SW480 (cell line): ENCODE results near the gene MYO3B.
"Not testable (repeated sequence)": the region's sequence is repeated elsewhere in the genome, so short reads cannot be mapped to it uniquely, and the experiment has no call there.

Experiments
- DNase-seq: peaks from one replicate; pipeline ENCODE4 v3.0.0-alpha.2; 2016; ENCODE audit warnings: low spot score

MYO3B gene

GRCh38 chr2:170263728-170264521 is 86.0 kb downstream of the MYO3B start:
- not testable (repeated sequence) for DNase-seq

- DNase-seq = no peak
Measured at GRCh38 chr2:170264522-170264860, 86.5 kb downstream of the MYO3B start.

- DNase-seq = no peak
Measured at GRCh38 chr2:170264865-170265264, 86.9 kb downstream of the MYO3B start.

- no peak for DNase-seq
Measured at GRCh38 chr2:170265321-170265720, 87.4 kb downstream of the MYO3B start.

GRCh38 chr2:170266358-170266757 is 88.4 kb downstream of the MYO3B start:
- no peak for DNase-seq

- DNase-seq = no peak
Measured at GRCh38 chr2:170267071-170267470, 89.1 kb downstream of the MYO3B start.

- no peak for DNase-seq
Measured at GRCh38 chr2:170270278-170270864, 92.4 kb downstream of the MYO3B start.

GRCh38 chr2:170271340-170271739 is 93.4 kb downstream of the MYO3B start:
- peak; percentile 8 for DNase-seq

- no peak for DNase-seq
Measured at GRCh38 chr2:170276056-170276455, 98.1 kb downstream of the MYO3B start.

- no peak for DNase-seq
Measured at GRCh38 chr2:170276925-170277629, 99.1 kb downstream of the MYO3B start.

- no peak for DNase-seq
Measured at GRCh38 chr2:170277951-170278350, 100.0 kb downstream of the MYO3B start.

GRCh38 chr2:170279615-170280014 is 101.7 kb downstream of the MYO3B start:
- not testable (repeated sequence) for DNase-seq

GRCh38 chr2:170282851-170283250 is 104.9 kb downstream of the MYO3B start:
- no peak for DNase-seq

GRCh38 chr2:170284205-170284604 is 106.3 kb downstream of the MYO3B start:
- no peak for DNase-seq

GRCh38 chr2:170288859-170289258 is 110.9 kb downstream of the MYO3B start:
- DNase-seq = no peak

- DNase-seq = no peak
Measured at GRCh38 chr2:170291474-170291873, 113.5 kb downstream of the MYO3B start.

GRCh38 chr2:170292415-170292814 is 114.5 kb downstream of the MYO3B start:
- DNase-seq = no peak

GRCh38 chr2:170297496-170297895 is 119.5 kb downstream of the MYO3B start:
- no peak for DNase-seq

GRCh38 chr2:170298115-170298514 is 120.2 kb downstream of the MYO3B start:
- no peak for DNase-seq

GRCh38 chr2:170298861-170299429 is 121.0 kb downstream of the MYO3B start:
- no peak for DNase-seq

- DNase-seq = no peak
Measured at GRCh38 chr2:170300993-170301392, 123.0 kb downstream of the MYO3B start.

GRCh38 chr2:170301626-170302025 is 123.7 kb downstream of the MYO3B start:
- DNase-seq = no peak

- DNase-seq = no peak
Measured at GRCh38 chr2:170305711-170306110, 127.8 kb downstream of the MYO3B start.
